Measurements from ENCODE around the gene LAMA1.

GRCh38 chr18:6963452-6964097, 154.0 kb downstream of the LAMA1 start:
- TF ChIP-seq CTCF (IDR thresholded peaks at IDR 0.05; ENCODE audit: low read depth, low read length, poor library complexity, severe bottlenecking), result no peak
- no peak for TF ChIP-seq EZH2phosphoT487 (IDR thresholded peaks at IDR 0.05; ENCODE audit: borderline replicate concordance, low read length)
